ENCODE data around the gene ZNF236.

- TF ChIP-seq CTCF (IDR thresholded peaks at IDR 0.05) (no peak), EP300 (IDR thresholded peaks at IDR 0.05) (no peak), POLR2A (IDR thresholded peaks at IDR 0.05) (no peak), POLR2AphosphoS5 (IDR thresholded peaks at IDR 0.05) (no peak)
Observed at GRCh38 chr18:76972846-76973519, 150.6 kb downstream of the ZNF236 start.

Measured in sigmoid colon (tissue), 4 donors.